Activated naive CD4-positive, alpha-beta T cell treated with anti-CD3 and anti-CD28 coated beads, Interleukin-2, amount 50 U/mL, for 72 hours (primary cell): ENCODE data around the gene ZNF865. TPM values are rescaled to one million over a fixed set of nuclear protein-coding genes. Genes with fewer than 3 reads are reported as not detected.
A peak's percentile ranks its signal among the peaks of the same experiment; 100 is the strongest.

ENCODE experiments used
- ATAC-seq, 2 donors: fragments of 150-1000 bp; cut with Tn5 transposase; 2 replicates each; pipeline ENCODE4 v1.10.0; 2021; ENCODE audit warnings: mild to moderate bottlenecking in 2 of 2, moderate library complexity in 2 of 2
- DNase-seq, 2 donors: peaks; one replicate each; pipeline ENCODE4 v3.0.0; 2021 to 2022; ENCODE audit warnings: low spot score in 2 of 2
- H3K27ac Mint-ChIP-seq, 2 donors: one replicate each; pipeline ENCODE4 v1.8.0; 2022; ENCODE audit warnings: mild to moderate bottlenecking in 2 of 2, mixed read lengths in 2 of 2
- H3K36me3 Mint-ChIP-seq, 2 donors: one replicate each; pipeline ENCODE4 v1.8.0; 2022; ENCODE audit warnings: mixed read lengths in 2 of 2
- H3K9me3 Mint-ChIP-seq, 2 donors: one replicate each; pipeline ENCODE4 v1.8.0; 2022; ENCODE audit warnings: mixed read lengths in 2 of 2
- total RNA-seq, 2 donors: library from RNA; stranded (reverse); gene quantifications; one replicate each; pipeline ENCODE4 v1.2.3, GENCODE V29; 2022

Gene ZNF865
- total RNA-seq, 2 donors from 2014 or later: 13.7 to 15.5 TPM

DNA sequence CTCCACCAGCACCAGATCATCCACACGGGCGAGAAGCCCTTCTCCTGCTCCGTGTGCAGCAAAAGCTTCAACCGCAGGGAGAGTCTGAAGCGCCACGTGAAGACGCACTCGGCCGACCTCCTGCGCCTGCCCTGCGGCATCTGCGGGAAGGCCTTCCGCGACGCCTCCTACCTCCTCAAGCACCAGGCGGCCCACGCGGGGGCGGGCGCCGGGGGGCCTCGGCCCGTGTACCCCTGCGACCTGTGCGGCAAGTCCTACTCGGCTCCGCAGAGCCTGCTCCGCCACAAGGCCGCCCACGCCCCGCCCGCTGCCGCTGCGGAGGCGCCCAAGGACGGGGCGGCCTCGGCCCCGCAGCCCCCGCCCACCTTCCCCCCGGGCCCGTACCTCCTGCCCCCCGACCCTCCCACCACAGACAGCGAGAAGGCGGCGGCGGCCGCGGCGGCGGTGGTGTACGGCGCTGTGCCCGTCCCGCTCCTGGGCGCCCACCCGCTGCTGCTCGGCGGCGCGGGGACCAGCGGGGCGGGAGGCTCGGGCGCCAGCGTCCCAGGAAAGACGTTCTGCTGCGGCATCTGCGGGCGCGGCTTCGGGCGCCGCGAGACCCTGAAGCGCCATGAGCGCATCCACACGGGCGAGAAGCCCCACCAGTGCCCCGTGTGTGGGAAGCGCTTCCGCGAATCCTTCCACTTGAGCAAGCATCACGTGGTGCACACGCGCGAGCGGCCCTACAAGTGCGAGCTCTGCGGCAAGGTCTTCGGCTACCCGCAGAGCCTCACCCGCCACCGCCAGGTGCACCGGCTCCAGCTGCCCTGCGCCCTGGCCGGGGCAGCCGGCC, 9.5 kb downstream of the ZNF865 start:
- Mint-ChIP-seq H3K9me3 (no peaks in the 10 kb centered on the region), H3K36me3 (peaks cover 2 to 10% of the 10 kb centered on the region in 2 donors), H3K27ac (no peak overlapping the region)
- no peak for ATAC-seq
- DNase-seq: no peak

DNA sequence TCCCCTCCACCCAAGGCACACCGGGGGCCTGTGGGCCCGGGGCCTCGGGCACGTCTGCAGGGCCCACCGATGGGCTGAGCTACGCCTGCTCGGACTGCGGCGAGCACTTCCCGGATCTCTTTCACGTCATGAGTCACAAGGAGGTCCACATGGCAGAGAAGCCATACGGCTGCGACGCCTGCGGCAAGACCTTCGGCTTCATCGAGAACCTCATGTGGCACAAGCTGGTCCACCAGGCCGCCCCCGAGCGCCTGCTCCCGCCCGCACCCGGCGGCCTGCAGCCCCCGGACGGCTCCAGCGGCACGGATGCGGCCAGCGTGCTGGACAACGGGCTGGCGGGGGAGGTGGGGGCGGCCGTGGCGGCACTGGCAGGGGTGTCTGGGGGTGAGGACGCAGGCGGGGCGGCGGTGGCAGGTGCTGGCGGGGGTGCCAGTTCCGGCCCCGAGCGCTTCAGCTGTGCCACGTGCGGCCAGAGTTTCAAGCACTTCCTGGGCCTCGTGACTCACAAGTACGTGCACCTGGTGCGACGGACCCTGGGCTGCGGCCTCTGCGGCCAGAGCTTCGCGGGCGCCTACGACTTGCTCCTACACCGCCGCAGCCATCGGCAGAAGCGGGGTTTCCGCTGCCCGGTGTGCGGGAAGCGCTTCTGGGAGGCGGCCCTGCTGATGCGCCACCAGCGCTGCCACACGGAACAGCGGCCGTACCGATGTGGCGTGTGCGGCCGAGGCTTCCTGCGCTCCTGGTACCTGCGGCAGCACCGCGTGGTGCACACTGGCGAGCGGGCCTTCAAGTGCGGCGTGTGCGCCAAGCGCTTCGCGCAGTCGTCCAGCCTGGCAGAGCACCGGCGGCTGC, 10.3 kb downstream of the ZNF865 start:
- Mint-ChIP-seq H3K9me3 (no peaks in the 10 kb centered on the region), H3K36me3 (peaks cover 0 to 7% of the 10 kb centered on the region in 2 donors), H3K27ac (no peak overlapping the region)
- ATAC-seq (no peak), DNase-seq (no peak)

DNA sequence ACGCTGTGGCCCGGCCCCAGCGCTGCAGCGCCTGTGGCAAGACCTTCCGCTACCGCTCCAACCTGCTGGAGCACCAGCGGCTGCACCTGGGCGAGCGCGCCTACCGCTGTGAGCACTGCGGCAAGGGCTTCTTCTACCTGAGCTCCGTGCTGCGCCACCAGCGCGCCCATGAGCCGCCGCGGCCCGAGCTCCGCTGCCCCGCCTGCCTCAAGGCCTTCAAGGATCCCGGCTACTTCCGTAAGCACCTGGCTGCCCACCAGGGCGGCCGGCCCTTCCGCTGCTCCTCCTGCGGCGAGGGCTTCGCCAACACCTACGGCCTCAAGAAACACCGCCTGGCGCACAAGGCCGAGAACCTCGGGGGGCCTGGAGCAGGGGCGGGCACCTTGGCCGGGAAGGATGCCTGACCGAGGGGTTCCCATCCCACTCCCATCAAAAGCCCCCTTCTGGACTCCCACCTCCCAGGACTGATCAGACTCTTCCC, 11.0 kb downstream of the ZNF865 start:
- no peak for ATAC-seq
- no peak for DNase-seq
- Mint-ChIP-seq H3K9me3 (no peaks in the 10 kb centered on the region), H3K27ac (no peak overlapping the region), H3K36me3 (peaks cover 0 to 7% of the 10 kb centered on the region in 2 donors)

DNA sequence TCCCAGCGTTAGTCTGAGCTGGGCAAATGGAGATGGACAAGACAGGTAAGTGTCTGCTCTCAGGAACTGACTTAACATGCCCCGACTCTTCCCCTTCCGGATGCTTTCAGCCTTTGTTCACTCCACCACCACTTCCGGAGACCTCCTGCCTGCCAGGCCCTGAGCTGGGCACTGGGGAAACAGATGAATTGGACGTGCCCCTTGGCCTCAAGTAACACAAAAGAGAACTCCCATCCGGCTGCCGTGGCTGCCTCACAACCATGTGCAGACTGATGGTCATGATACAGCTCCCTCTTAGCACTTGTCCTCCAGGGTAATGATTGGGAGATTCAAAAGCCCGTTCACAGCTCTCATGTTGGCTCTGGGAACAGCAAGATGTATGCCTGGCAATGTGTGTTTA, 12.0 kb downstream of the ZNF865 start:
- DNase-seq (no peak), ATAC-seq (no peak)
- H3K9me3 Mint-ChIP-seq: no peaks in the 10 kb centered on the region
- H3K27ac Mint-ChIP-seq: no peak overlapping the region
- H3K36me3 Mint-ChIP-seq: peaks cover 0 to 7% of the 10 kb centered on the region in 2 donors

DNA sequence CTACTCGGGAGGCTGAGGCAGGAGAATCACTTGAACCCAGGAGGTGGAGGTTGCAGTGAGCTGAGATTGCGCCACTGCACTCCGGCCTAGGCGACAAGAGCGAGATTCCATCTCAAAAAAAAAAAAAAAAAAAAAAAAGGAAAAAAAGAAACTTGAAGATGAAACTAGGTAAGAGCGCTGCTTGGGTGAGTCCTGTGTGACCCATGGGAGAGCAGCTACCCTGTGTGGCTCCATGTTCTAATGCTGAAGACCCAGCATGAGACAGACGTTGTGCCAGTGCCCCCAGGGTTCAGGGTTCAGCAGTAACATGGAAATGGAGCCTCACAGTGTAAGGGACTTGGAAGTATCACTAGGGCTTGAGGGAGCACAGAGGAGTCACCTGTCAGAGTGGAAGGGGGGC, 13.0 kb downstream of the ZNF865 start:
- Mint-ChIP-seq H3K36me3 (peaks cover 0 to 7% of the 10 kb centered on the region in 2 donors), H3K9me3 (no peaks in the 10 kb centered on the region), H3K27ac (no peak overlapping the region)
- DNase-seq (no peak), ATAC-seq (no peak)

DNA sequence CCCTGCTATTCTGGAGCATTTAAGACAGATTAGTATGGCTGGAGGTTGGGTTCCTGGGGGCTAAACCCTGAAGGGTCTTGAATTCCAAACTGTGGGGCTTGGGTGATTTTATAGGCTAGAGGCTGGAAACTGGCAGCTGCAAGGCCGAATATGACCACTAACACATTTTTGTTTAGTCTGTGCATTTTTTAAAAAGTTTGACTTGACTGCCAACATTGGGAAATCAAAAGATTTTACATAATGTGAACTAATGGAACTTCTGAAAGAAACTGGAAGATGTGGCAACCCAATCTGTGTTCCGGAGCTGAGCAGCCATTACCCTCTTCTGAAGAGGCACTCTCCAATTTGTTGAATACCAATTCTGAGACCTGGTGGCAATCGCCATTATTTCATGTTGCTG, 13.8 kb downstream of the ZNF865 start:
- Mint-ChIP-seq H3K27ac (no peak overlapping the region), H3K36me3 (peaks cover 0 to 7% of the 10 kb centered on the region in 2 donors), H3K9me3 (peaks cover 0 to 4% of the 10 kb centered on the region in 2 donors)
- no peak for ATAC-seq
- no peak for DNase-seq

DNA sequence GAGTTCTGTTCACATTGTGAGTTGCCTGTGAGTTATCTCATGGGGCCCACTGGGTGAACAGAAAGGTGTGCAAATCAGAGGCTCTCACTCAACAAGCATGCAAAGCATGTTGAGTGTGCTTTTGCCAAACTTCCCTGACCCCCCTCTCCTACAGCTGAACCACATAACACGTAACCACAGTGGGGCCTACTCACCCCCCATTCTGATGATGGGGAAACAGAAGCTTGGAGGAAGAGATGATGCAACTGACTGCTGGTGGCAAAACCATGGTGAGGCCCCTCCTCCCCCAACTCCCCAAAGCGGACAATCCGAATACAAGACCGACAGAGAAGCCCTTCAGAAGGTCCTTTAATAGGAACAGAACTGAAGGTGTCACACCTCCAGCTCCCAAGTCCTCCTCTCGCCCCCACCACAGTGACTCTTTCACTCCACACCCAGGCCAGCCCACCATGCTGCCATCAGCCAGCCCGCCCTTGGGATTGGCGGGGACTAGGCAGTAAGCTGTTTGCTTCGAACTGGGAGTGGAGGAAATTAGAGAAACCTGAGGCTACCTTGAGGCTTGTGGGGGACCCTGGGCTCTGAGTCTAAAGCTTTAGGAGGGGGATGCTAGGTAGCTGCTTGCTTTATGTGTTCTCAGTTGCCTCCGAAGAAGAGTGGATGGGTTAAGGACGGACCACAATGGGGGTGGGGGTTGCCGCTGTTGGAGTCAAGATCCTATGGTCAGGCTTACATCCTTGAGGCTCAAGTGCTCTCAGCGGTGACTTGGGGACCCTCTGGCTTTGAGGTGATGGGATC, 15.2 kb downstream of the ZNF865 start:
- H3K27ac Mint-ChIP-seq: peak overlapping the region in 1 of 2 donors; percentile 66
- peaks cover 0 to 7% of the 10 kb centered on the region in 2 donors for H3K36me3 Mint-ChIP-seq
- peaks cover 0 to 4% of the 10 kb centered on the region in 2 donors for H3K9me3 Mint-ChIP-seq
- no peak for DNase-seq
- ATAC-seq: no peak

DNA sequence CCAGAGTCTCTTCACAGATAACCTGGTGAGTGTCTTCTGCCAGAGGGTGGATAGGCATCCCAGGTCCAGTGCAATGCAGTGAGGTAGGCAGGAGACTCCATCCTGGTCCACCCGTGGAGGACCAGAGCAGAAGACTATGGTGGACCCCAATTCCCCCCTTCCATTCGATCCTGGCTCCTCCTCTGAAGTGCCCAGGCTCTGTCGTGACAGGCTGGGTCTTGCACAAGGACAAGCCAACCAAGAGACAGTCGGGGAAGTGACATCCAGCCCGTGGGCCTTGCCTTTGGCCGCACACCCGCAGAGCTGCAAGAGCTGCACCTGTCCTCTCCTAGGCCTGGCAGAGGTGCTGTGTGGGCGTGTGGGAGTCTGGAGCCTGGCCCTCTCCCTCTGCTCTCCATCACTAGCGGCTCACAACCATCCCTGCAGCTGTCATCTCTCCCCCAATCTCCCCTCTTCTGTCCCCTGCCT, 15.8 kb downstream of the ZNF865 start:
- H3K27ac Mint-ChIP-seq: no peak overlapping the region
- DNase-seq: no peak
- peaks cover 0 to 7% of the 10 kb centered on the region in 2 donors for H3K36me3 Mint-ChIP-seq
- H3K9me3 Mint-ChIP-seq: peaks cover 0 to 4% of the 10 kb centered on the region in 2 donors
- no peak for ATAC-seq

DNA sequence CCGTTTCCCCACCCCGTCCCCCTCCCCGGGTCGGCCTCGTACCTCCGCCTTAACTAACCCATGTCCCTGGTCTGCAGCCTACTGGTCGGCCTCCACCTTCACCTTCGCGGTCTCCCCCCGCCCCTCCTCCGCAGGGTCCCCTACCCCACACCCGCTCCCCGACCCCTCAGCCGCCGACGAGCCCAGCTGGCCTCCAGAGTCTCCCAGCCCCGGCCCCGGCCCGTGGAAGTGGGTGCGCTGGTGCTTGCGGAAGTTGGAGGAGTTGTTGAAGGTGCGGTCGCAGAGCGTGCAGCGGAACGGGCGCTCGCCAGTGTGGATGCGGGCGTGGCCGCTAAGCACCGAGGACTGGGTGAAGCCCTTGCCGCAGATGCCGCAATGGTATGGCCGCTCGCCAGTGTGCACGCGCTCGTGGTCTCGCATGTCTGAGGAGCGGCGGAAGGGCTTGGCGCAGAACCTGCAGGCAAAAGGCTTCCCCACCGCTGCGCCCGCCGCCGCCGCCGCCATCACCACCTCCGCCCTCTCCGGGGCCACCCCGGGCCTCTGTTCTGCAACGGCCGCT, 16.3 kb downstream of the ZNF865 start:
- H3K27ac Mint-ChIP-seq: no peak overlapping the region
- peaks cover 0 to 7% of the 10 kb centered on the region in 2 donors for H3K36me3 Mint-ChIP-seq
- H3K9me3 Mint-ChIP-seq: peaks cover 0 to 4% of the 10 kb centered on the region in 2 donors
- DNase-seq (no peak), ATAC-seq (no peak)

DNA sequence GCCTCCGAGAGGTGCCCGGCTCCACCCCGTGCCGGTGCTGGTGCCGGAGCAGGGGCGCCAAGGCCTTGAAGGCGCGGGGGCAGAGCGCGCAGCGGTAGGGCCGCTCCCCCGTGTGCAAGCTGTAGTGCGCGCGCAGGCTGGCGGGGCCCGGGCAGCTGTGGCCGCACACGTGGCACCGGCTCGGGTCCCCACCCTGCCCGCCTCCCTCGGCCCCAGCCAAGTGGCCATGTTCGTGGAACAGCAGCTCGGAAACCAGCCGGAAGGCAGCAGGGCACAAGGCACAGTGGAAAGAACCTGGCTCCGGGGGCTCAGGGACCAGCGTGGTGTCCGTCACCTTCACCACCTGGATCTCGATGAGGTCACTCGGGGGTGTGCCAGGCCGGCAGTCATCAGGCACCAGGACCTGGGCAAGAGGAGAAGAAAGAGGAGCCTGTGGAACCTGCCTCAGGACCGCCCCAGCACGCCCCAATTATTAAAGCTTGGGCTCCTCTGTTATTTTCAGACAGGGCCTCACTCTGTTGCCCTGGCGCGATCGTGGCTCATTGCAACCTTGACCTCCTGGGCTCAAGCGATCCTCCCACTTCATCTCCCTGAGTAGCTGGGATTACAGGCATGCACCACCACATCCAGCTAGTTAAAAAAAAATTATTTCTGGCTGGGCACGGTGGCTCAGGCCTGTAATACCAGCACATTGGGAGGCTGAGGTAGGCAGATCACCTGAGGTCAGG, 17.0 kb downstream of the ZNF865 start:
- Mint-ChIP-seq H3K27ac (no peak overlapping the region), H3K9me3 (peaks cover 0 to 4% of the 10 kb centered on the region in 2 donors), H3K36me3 (peaks cover 0 to 4% of the 10 kb centered on the region in 2 donors)
- DNase-seq (no peak), ATAC-seq (no peak)

DNA sequence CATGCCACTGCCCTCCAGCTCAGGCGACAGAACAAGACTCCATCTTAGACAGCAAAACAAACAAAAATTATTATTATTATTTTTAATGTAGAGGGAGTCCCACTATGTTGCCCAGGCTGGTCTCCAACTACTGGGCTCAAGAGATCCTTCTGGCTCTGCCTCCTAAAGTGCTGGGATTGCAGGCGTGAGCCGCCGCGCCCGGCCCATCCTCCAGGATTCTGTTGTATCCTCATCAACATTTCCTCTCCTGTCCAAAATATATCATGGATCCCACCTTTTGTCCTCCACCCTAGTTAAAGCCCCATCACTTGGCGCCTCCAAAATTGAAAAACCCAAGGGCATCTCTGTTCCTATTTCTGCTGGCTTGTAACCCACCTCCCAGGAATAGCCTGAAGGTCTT, 17.7 kb downstream of the ZNF865 start:
- no peaks in the 10 kb centered on the region for H3K36me3 Mint-ChIP-seq
- peak overlapping the region in 1 of 2 donors; percentile 91 for H3K27ac Mint-ChIP-seq
- ATAC-seq: no peak
- peaks cover 0 to 4% of the 10 kb centered on the region in 2 donors for H3K9me3 Mint-ChIP-seq
- no peak for DNase-seq

DNA sequence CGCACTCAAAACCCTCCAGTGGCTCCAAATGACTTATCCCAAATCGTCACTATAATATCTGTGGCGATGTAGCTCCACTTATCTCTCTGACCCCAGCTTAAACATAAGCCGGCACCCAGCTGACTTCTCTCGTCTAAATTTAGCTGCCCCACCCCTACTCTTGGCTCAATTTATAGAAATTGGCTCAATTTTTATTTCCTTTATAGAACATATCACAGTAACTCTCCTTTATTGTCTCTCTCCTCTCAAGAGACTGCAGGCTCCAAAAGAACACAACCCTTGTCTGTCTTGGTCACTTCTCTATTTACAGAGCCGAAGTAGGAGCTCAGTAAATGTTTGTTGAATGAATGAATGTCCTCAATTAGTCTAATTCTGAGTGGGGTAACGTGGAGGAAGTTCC, 18.1 kb downstream of the ZNF865 start:
- Mint-ChIP-seq H3K27ac (peak overlapping the region in 1 of 2 donors; percentile 91), H3K9me3 (peaks cover 0 to 4% of the 10 kb centered on the region in 2 donors), H3K36me3 (no peaks in the 10 kb centered on the region)
- ATAC-seq: no peak
- no peak for DNase-seq

DNA sequence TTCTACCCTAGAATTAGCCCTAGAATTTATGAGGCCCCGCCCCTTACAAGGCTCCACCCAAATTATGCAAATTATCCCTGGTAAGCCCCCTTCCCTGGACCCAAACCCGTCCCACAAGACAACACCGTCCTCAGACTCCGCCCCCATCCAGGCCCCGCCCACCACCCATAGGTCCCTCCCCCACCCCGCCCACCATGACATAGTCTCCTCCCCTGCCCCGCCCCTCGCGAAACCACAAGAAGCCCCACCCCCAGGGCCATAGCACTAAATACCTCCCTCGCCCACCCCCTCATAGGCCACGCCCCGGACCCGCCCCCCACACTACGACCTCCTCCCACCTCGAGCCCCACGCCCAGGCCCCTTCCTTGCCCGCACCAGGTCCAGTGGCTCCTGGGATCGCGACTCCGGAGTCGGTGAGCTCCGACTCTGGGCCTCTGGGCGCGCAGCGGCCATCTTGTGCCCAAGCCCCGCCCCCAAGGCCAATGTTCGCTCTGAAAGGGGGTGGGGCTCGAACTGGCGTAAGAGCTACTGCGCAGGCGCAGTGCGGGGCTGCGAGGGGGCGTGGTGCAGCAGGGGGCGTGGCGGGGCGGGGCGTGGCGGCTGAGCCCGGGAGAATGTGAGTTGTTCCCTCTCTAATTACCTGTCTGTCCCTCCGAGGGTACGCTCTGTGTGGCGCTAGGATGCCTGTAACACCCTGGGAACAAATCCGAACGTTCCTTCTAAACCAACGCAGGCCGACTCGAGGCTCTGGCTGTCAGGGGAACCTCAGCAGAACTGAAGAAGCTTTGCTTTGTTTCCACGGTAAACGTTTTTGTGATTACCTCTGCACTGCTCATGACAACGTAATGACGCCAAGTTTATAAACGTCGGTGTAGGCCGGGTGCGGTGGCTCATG, 18.9 kb downstream of the ZNF865 start, which contains the start of gene ZNF784:
Gene ZNF784 (minus strand): TSS at position 458 of the 895 bp plus-strand sequence. CDS start 5 bp downstream, at position 453.
- ATAC-seq (peak; percentile 50 to 74), DNase-seq (peak; percentile 91 to 94)
- Mint-ChIP-seq H3K9me3 (peaks cover 0 to 4% of the 10 kb centered on the region in 2 donors), H3K27ac (peak within 1 kb of the TSS; percentile 91 to 98), H3K36me3 (no peaks in the 10 kb centered on the region)

DNA sequence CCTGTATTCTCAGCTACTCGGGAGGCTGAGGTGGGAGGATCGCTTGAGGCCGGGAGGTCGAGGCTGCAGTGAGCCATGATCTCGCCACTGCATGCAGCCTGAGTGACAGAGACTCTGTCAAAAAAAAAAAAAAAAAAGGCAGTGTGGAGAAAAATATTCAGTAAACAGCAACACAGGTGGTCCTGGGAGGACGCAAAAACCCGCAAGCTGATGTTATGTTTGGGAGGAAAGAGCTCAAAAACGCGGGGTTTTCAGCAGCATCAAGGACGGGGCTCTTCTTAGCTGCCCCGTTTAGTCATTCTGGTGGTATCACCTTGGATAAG, 19.5 kb downstream of the ZNF865 start:
- DNase-seq (no peak), ATAC-seq (no peak)
- Mint-ChIP-seq H3K36me3 (no peaks in the 10 kb centered on the region), H3K9me3 (peaks cover 0 to 4% of the 10 kb centered on the region in 2 donors), H3K27ac (peak overlapping the region in 1 of 2 donors; percentile 91)

DNA sequence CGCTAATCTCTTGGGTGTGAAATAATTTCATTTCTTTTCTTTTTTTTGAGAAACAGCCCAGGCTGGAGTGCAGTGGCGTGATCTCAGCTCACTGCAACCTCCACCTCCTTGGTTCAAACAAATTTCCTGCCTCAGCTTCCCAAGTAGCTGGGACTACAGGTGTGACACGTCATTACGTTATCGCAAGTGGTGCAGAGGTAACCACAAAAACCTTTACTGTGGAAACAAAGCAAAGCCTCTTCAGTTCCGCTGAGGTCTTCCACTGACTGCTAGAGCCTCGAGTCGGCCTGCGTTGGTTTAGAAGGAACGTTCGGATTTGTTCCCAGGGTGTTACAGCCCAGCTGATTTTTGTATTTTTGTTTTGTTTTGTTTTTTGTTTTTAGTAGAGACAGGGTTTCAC, 20.9 kb downstream of the ZNF865 start:
- H3K27ac Mint-ChIP-seq: peak overlapping the region; percentile 8 to 67
- peaks cover 0 to 4% of the 10 kb centered on the region in 2 donors for H3K9me3 Mint-ChIP-seq
- H3K36me3 Mint-ChIP-seq: no peaks in the 10 kb centered on the region
- peak; percentile 76 to 90 for ATAC-seq
- peak in 1 of 2 donors; percentile 47 for DNase-seq
